GM12891 (cell line): Measurements from ENCODE around the gene NGEF.

ENCODE experiments used
- PAX5 ChIP-seq: IDR thresholded peaks from 2 replicates; pipeline ENCODE4 v1.6.1; 2011; ENCODE audit warnings: low read length, moderate library complexity, mild to moderate bottlenecking; ENCODE audit not compliant: insufficient read depth, severe bottlenecking
- POLR2A ChIP-seq: IDR thresholded peaks from 2 replicates; pipeline ENCODE4 v1.6.1; 2011; ENCODE audit warnings: low read depth, low read length, control low read depth

DNA sequence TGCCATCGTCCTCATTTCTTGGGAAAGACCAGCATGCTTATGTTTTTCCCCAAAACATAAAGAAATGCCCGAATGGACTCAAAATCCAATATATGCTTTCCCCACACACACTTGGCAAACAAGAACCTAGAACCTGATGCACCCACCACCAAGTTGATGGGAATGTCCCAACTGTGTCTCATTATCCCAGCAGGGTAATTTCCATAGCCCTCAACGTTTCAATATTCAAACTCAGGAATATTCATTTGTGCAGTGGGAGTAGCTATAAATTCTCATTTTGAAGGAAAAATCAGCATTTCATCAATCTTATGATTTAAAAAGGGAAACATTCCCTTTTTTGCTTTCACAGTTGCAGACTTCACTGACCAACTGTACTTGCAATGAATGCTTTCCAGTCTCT, 92.3 kb downstream of the NGEF start:
- TF ChIP-seq POLR2A (no peak), PAX5 (no peak)
